Natural killer cell (primary cell): ENCODE results near the gene GPALPP1. TPM values are rescaled to one million over a fixed set of nuclear protein-coding genes. Genes with fewer than 3 reads are reported as not detected.
"Not testable (repeated sequence)": the region's sequence is repeated elsewhere in the genome, so short reads cannot be mapped to it uniquely, and the experiment has no call there.

Experiments
- ATAC-seq, 3 donors: fragments of 150-1000 bp in 2 of 3; fragments of 200-7000 bp in 1 of 3; cut with Tn5 transposase; 1 replicate in 1 of 3; 2 replicates in 2 of 3; pipeline ENCODE4 v1.10.0; 2021; ENCODE audit warnings: mild to moderate bottlenecking in 2 of 3, moderate library complexity in 2 of 3
- DNase-seq, 2 donors: peaks; one replicate each; pipeline versions ENCODE4 v3.0.0 to v3.0.0-alpha.2; 2013 to 2021; ENCODE audit warnings: mixed read lengths in 1 of 2
- H3K27ac ChIP-seq: one replicate; pipeline ENCODE4 v1.5.1; 2013; ENCODE audit warnings: mild to moderate bottlenecking, low read length
- H3K27me3 ChIP-seq: one replicate; pipeline ENCODE4 v1.6.1; 2013; ENCODE audit warnings: low read length; ENCODE audit not compliant: control insufficient read depth, insufficient read depth
- H3K36me3 ChIP-seq: one replicate; pipeline ENCODE4 v1.6.1; 2013; ENCODE audit warnings: low read length; ENCODE audit not compliant: control insufficient read depth, insufficient read depth
- H3K4me1 ChIP-seq: one replicate; pipeline ENCODE4 v1.6.1; 2013; ENCODE audit warnings: low read length; ENCODE audit not compliant: control insufficient read depth, insufficient read depth
- H3K4me3 ChIP-seq: one replicate; pipeline ENCODE4 v1.5.1; 2013; ENCODE audit warnings: low read length
- H3K9me3 ChIP-seq: one replicate; pipeline ENCODE4 v1.6.1; 2013; ENCODE audit warnings: low read length; ENCODE audit not compliant: control insufficient read depth, insufficient read depth
- H3K27ac Mint-ChIP-seq, 2 donors: one replicate each; pipeline ENCODE4 v1.8.0; 2022; ENCODE audit warnings: mild to moderate bottlenecking in 2 of 2, mixed read lengths in 2 of 2, moderate library complexity in 1 of 2
- H3K27me3 Mint-ChIP-seq, 2 donors: one replicate each; pipeline ENCODE4 v1.8.0; 2022; ENCODE audit warnings: low read depth in 2 of 2, mixed read lengths in 2 of 2
- H3K36me3 Mint-ChIP-seq: one replicate; pipeline ENCODE4 v1.8.0; 2022; ENCODE audit warnings: mixed read lengths
- H3K4me1 Mint-ChIP-seq, 2 donors: one replicate each; pipeline ENCODE4 v1.8.0; 2022; ENCODE audit warnings: mixed read lengths in 2 of 2
- H3K4me3 Mint-ChIP-seq: one replicate; pipeline ENCODE4 v1.8.0; 2022; ENCODE audit warnings: mild to moderate bottlenecking, moderate library complexity, mixed read lengths
- H3K9me3 Mint-ChIP-seq, 2 donors: one replicate each; pipeline ENCODE4 v1.8.0; 2022; ENCODE audit warnings: mixed read lengths in 2 of 2
- WGBS: methylation state at CpG from one replicate; pipeline ENCODE4 v1.1.7; 2013; ENCODE audit warnings: missing lambda C conversion rate; ENCODE audit not compliant: insufficient coverage; 5-methylcytosine and 5-hydroxymethylcytosine counted together
- intact Hi-C: fragments of 100-400 bp; cut with micrococcal nuclease; formaldehyde crosslinking; loops from one replicate; pipeline ENCODE4 v1.14.2; 2022
- total RNA-seq, 4 donors: library from RNA; stranded (reverse); fragments of 120-200 nt in 1 of 4; gene quantifications; one replicate each; pipeline versions ENCODE4 v1.2.3 to v1.2.4, GENCODE V29; 2013 to 2022
- TF ChIP-seq, protein P1 (sequence below): fragments of 200-600 bp; IDR thresholded peaks from one replicate; pipeline ENCODE4 v1.8.0; 2022; ENCODE audit warnings: antibody characterized with exemption

Gene GPALPP1, protein sequence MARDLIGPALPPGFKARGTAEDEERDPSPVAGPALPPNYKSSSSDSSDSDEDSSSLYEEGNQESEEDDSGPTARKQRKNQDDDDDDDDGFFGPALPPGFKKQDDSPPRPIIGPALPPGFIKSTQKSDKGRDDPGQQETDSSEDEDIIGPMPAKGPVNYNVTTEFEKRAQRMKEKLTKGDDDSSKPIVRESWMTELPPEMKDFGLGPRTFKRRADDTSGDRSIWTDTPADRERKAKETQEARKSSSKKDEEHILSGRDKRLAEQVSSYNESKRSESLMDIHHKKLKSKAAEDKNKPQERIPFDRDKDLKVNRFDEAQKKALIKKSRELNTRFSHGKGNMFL
- total RNA-seq = 10 to 100 TPM; 32.4 to 36.6 (median 36.0) TPM
- total RNA-seq (2013) = 45.1 TPM

DNA sequence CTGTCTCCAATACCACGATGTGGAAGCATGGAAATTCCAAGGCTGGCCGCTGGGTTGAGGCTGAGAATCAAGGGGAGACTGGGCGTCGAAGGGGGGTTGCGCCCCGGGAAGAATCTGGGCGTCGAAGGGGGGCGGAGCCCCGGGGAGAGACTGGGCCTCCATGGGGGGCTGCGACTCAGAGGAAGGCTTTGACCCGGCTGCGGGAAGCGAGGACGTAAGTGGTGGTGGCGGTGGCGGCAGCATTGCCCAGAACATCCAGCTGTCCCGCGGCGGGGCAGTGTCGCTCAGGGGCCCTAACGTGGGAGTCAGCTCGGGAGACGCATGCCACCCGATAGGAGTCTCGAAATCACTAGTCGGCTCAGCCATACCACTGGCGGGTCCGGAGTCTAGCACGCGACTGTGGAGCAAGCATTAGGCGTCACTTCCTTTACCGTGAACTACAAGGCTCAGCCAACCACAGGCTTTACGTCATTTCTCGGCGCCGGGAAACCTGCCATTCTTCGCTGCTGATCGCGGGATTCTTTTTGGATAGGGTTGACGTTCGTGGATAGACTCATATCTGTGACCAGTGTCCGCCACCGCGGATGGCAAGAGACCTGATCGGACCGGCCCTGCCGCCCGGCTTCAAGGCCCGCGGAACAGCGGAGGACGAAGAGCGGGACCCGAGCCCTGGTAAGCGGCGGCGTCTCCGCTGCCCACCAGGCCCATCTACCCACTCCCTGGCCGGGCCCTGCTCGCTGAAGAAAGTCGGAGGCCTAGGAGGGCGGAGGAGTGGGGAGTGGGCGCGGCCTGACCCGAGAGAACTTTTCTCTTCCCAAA, at the start of gene GPALPP1, which contains the start of gene NUFIP1:
Gene GPALPP1, plus strand, starts transcription at position 468 of the 819 bp plus-strand sequence. Its CDS starts 117 bp downstream, at position 585.
Gene NUFIP1, minus strand, starts transcription at position 401 of the 819 bp plus-strand sequence. Its CDS starts 35 bp downstream, at position 366.
- no peaks in the 10 kb centered on the region for H3K36me3 ChIP-seq
- TF ChIP-seq, protein P1, sequence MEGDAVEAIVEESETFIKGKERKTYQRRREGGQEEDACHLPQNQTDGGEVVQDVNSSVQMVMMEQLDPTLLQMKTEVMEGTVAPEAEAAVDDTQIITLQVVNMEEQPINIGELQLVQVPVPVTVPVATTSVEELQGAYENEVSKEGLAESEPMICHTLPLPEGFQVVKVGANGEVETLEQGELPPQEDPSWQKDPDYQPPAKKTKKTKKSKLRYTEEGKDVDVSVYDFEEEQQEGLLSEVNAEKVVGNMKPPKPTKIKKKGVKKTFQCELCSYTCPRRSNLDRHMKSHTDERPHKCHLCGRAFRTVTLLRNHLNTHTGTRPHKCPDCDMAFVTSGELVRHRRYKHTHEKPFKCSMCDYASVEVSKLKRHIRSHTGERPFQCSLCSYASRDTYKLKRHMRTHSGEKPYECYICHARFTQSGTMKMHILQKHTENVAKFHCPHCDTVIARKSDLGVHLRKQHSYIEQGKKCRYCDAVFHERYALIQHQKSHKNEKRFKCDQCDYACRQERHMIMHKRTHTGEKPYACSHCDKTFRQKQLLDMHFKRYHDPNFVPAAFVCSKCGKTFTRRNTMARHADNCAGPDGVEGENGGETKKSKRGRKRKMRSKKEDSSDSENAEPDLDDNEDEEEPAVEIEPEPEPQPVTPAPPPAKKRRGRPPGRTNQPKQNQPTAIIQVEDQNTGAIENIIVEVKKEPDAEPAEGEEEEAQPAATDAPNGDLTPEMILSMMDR = no peak
- no peaks in the 10 kb centered on the region for H3K9me3 ChIP-seq
- peaks cover 51 to 62% of the 10 kb centered on the region in 2 donors for H3K4me1 Mint-ChIP-seq
- H3K27ac Mint-ChIP-seq = peak within 1 kb of the TSS; percentile 96 to 97
- H3K4me3 ChIP-seq = peak within 1 kb of the TSS; percentile 86
- peak within 1 kb of the TSS; percentile 76 for H3K27ac ChIP-seq
- DNase-seq = peak; percentile 89 to 96
- ATAC-seq = peak; percentile 95 to 97 (median 97)
- intact Hi-C loops = loop anchor here (1.0 kb wide), 1 partner anchor 71 kb away; no protein-coding TSS in a partner anchor
- H3K4me3 Mint-ChIP-seq = peak within 1 kb of the TSS; percentile 99
- peaks cover 25% of the 10 kb centered on the region for H3K4me1 ChIP-seq
- no peaks in the 10 kb centered on the region for H3K36me3 Mint-ChIP-seq
- no peaks in the 10 kb centered on the region for H3K27me3 Mint-ChIP-seq
- WGBS = under 1% methylated on average over 59 of the region's 66 CpGs
- H3K27me3 ChIP-seq = no peaks in the 10 kb centered on the region
- H3K9me3 Mint-ChIP-seq = no peaks in the 10 kb centered on the region

DNA sequence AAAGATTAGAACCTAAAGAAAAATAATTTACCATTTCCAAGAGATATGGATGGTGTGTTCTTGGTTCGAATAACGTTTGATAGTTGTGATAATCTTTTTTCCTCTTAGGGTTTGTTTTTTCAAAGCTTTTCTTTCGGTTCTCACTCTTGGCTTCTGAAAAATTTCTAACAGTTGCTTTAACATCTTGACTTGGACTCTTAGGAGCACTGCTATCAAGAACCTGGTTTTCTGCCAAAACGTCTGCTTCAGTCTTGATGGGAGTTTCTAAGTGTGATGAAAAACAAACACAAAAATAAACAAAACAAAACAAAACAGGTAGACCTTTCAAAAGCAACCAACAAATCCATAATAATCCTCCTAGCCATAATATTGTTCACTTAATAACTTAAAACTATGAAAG, 45.9 kb upstream of the GPALPP1 start:
- DNase-seq, H3K27ac ChIP-seq, H3K27ac Mint-ChIP-seq, H3K36me3 ChIP-seq, H3K27me3 Mint-ChIP-seq, H3K36me3 Mint-ChIP-seq, H3K4me1 Mint-ChIP-seq, H3K27me3 ChIP-seq, H3K4me3 ChIP-seq, ATAC-seq, intact Hi-C loops, H3K4me3 Mint-ChIP-seq, H3K9me3 Mint-ChIP-seq, H3K9me3 ChIP-seq, H3K4me1 ChIP-seq: not testable (repeated sequence)
- 83% methylated on average over 1 of the region's 4 CpGs for WGBS

DNA sequence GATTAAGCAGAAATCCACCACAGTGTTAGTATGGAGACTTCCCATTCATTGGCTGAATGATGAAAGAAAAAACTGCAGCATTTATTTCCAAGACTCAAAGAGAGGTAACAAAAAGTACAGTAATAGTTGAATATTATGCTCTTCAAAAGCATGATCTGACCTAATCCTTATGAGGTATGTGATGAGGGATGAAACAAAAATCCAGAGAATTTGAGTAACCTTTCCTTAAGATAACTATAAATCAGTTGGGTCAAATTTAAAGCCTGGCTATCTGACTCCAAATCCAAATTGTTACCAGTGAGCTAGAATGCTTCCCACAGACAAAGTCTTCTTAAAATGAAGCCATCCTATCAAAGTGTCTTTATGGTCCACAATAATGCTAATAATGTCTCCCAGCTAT, 38.2 kb upstream of the GPALPP1 start:
- ATAC-seq (no peak), DNase-seq (no peak)
- Histone ChIP-seq H3K27ac (no peak overlapping the region), H3K4me1 (no peaks in the 10 kb centered on the region), H3K27me3 (no peaks in the 10 kb centered on the region), H3K4me3 (no peak overlapping the region), H3K36me3 (no peaks in the 10 kb centered on the region), H3K9me3 (no peaks in the 10 kb centered on the region)
- intact Hi-C loops = no loop called here
- Mint-ChIP-seq H3K9me3 (no peaks in the 10 kb centered on the region), H3K4me3 (no peak overlapping the region), H3K36me3 (peaks cover 6% of the 10 kb centered on the region), H3K27ac (no peak overlapping the region), H3K4me1 (no peaks in the 10 kb centered on the region), H3K27me3 (no peaks in the 10 kb centered on the region)
- TF ChIP-seq, protein P1 = no peak

DNA sequence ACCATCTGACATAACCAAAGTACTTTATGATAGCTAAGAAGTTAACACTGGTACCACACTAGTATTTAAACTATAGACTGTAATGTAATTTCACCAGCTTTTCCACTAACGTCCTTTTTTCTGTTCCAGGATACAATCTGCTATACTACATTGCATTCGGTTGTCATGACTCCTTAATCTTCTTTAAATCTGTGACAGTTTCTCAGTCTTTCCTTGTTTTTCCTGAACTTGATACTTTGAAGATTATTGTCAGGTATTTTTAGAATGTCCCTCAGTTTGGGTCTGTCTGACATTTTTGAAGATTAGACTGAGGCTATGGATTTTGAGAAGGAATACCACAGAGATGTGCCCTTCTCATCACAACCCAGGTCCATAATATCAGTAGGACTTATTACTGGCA, 36.7 kb upstream of the GPALPP1 start:
- DNase-seq = no peak
- H3K36me3 Mint-ChIP-seq = peaks cover 6% of the 10 kb centered on the region
- Histone ChIP-seq H3K4me1 (no peaks in the 10 kb centered on the region), H3K36me3 (peaks cover 2% of the 10 kb centered on the region), H3K9me3 (no peaks in the 10 kb centered on the region), H3K4me3 (no peak overlapping the region), H3K27me3 (no peaks in the 10 kb centered on the region), H3K27ac (no peak overlapping the region)
- TF ChIP-seq, protein P1 = no peak
- no peaks in the 10 kb centered on the region for H3K4me1 Mint-ChIP-seq
- no peak for ATAC-seq
- H3K27ac Mint-ChIP-seq = no peak overlapping the region
- H3K27me3 Mint-ChIP-seq = no peaks in the 10 kb centered on the region
- H3K9me3 Mint-ChIP-seq = no peaks in the 10 kb centered on the region
- 94% methylated on average over 2 of the region's 2 CpGs for WGBS
- H3K4me3 Mint-ChIP-seq = no peak overlapping the region
- intact Hi-C loops = no loop called here
